ENCODE results near the gene TMEM132C.

Gene TMEM132C

GRCh38 chr12:128737292-128737966 is 470.5 kb downstream of the TMEM132C start:
- no peak for DNase-seq (ENCODE audit: low read depth in 1 of 2, low spot score in 1 of 2)
- H3K27me3 ChIP-seq (ENCODE audit: insufficient read depth, poor library complexity, severe bottlenecking): no peaks in the 10 kb centered on the region
- no peak overlapping the region for H3K4me3 ChIP-seq (replicated peaks; ENCODE audit: insufficient read depth, low read length)
- TF ChIP-seq POLR2AphosphoS5 (IDR thresholded peaks at IDR 0.05; ENCODE audit: low read depth) (no peak), SPI1 (IDR thresholded peaks at IDR 0.05; ENCODE audit: borderline replicate concordance, low read depth) (no peak), GABPA (IDR thresholded peaks at IDR 0.05; ENCODE audit: low read depth) (no peak), CTCF (IDR thresholded peaks at IDR 0.05; ENCODE audit: insufficient read depth, low read length) (no peak), REST (IDR thresholded peaks at IDR 0.05; ENCODE audit: insufficient replicate concordance, low read depth) (no peak)
- H3K27ac ChIP-seq (replicated peaks): no peak overlapping the region

GRCh38 chr12:128743916-128744315 is 476.9 kb downstream of the TMEM132C start:
- no peak overlapping the region for H3K27ac ChIP-seq (replicated peaks)
- no peaks in the 10 kb centered on the region for H3K27me3 ChIP-seq (ENCODE audit: insufficient read depth, poor library complexity, severe bottlenecking)

More at GRCh38 chr12:128743916-128744315, 476.9 kb downstream of the TMEM132C start:
- H3K4me3 ChIP-seq (replicated peaks; ENCODE audit: insufficient read depth, low read length): no peak overlapping the region
- TF ChIP-seq POLR2AphosphoS5 (IDR thresholded peaks at IDR 0.05; ENCODE audit: low read depth): no peak
- no peak for TF ChIP-seq REST (IDR thresholded peaks at IDR 0.05; ENCODE audit: insufficient replicate concordance, low read depth)
- no peak for TF ChIP-seq GABPA (IDR thresholded peaks at IDR 0.05; ENCODE audit: low read depth)
- no peak for TF ChIP-seq SPI1 (IDR thresholded peaks at IDR 0.05; ENCODE audit: borderline replicate concordance, low read depth)
- TF ChIP-seq CTCF (IDR thresholded peaks at IDR 0.05; ENCODE audit: insufficient read depth, low read length): no peak
- DNase-seq (ENCODE audit: low read depth in 1 of 2, low spot score in 1 of 2): no peak

All from HL-60 (cell line).